Mesendoderm (in vitro differentiated cells): ENCODE data around the gene TEP1.
"Not testable (repeated sequence)": the region's sequence is repeated elsewhere in the genome, so short reads cannot be mapped to it uniquely, and the experiment has no call there.

ENCODE experiments used
- DNase-seq: peaks from one replicate; pipeline ENCODE4 v3.0.0; 2013
- H2AK5ac ChIP-seq: 2 replicates; pipeline ENCODE4 v1.6.1; 2013; ENCODE audit warnings: low read length, inconsistent platforms
- H2BK120ac ChIP-seq: 2 replicates; pipeline ENCODE4 v1.6.1; 2013; ENCODE audit warnings: low read depth, mild to moderate bottlenecking, low read length, moderate library complexity, mixed read lengths
- H2BK15ac ChIP-seq: replicated peaks from 2 replicates; pipeline ENCODE4 v1.6.1; 2013; ENCODE audit warnings: low read depth, mild to moderate bottlenecking, moderate library complexity
- H2BK5ac ChIP-seq: 2 replicates; pipeline ENCODE4 v1.6.1; 2013; ENCODE audit warnings: low read length, inconsistent platforms
- H3K18ac ChIP-seq: 2 replicates; pipeline ENCODE4 v1.6.1; 2013; ENCODE audit warnings: mild to moderate bottlenecking, low read length, mixed read lengths
- H3K23ac ChIP-seq: one replicate; pipeline ENCODE4 v1.6.1; 2013; ENCODE audit warnings: low read length
- H3K27ac ChIP-seq: 2 replicates; pipeline ENCODE4 v1.5.1; 2013; ENCODE audit warnings: low read depth, mild to moderate bottlenecking, inconsistent platforms, low read length, moderate library complexity
- H3K27me3 ChIP-seq: 2 replicates; pipeline ENCODE4 v1.6.1; 2013; ENCODE audit warnings: low read length, control low read depth, mild to moderate bottlenecking, inconsistent platforms; ENCODE audit not compliant: insufficient read depth, poor library complexity
- H3K36me3 ChIP-seq: 2 replicates; pipeline ENCODE4 v1.6.1; 2013; ENCODE audit warnings: low read length, inconsistent platforms; ENCODE audit not compliant: control insufficient read depth, insufficient read depth
- H3K4ac ChIP-seq: one replicate; pipeline ENCODE4 v1.6.1; 2013; ENCODE audit warnings: low read depth, mild to moderate bottlenecking, low read length, moderate library complexity
- H3K4me1 ChIP-seq: 2 replicates; pipeline ENCODE4 v1.6.1; 2013; ENCODE audit warnings: low read depth, low read length, inconsistent platforms; ENCODE audit not compliant: control insufficient read depth
- H3K4me2 ChIP-seq: 2 replicates; pipeline ENCODE4 v1.6.1; 2013; ENCODE audit warnings: low read length
- H3K4me3 ChIP-seq: 2 replicates; pipeline ENCODE4 v1.5.1; 2013; ENCODE audit warnings: mild to moderate bottlenecking, low read length
- H3K56ac ChIP-seq: one replicate; pipeline ENCODE4 v1.6.1; 2013; ENCODE audit warnings: low read length
- H3K79me1 ChIP-seq: 2 replicates; pipeline ENCODE4 v1.6.1; 2013; ENCODE audit warnings: low read length, inconsistent platforms
- H3K79me2 ChIP-seq: 2 replicates; pipeline ENCODE4 v1.6.1; 2013; ENCODE audit warnings: mild to moderate bottlenecking, low read length; ENCODE audit not compliant: control insufficient read depth, insufficient read depth
- H3K9ac ChIP-seq: 2 replicates; pipeline ENCODE4 v1.6.1; 2013; ENCODE audit warnings: low read length, inconsistent platforms
- H4K5ac ChIP-seq: one replicate; pipeline ENCODE4 v1.6.1; 2013; ENCODE audit warnings: low read length
- H4K8ac ChIP-seq: one replicate; pipeline ENCODE4 v1.6.1; 2013; ENCODE audit warnings: low read depth, mild to moderate bottlenecking, control low read depth, low read length, moderate library complexity
- WGBS: extraction: QIAGEN DNeasy Blood & Tissue Kit; methylation state at CpG from one replicate; pipeline ENCODE4 v1.1.7; 2013; ENCODE audit warnings: low lambda C conversion rate, missing lambda C conversion rate; ENCODE audit not compliant: insufficient coverage; ENCODE audit errors: extremely low coverage; 5-methylcytosine and 5-hydroxymethylcytosine counted together

Gene TEP1

GRCh38 chr14:20456971-20457370 is 43.7 kb upstream of the TEP1 start:
- H3K27ac ChIP-seq: no peak overlapping the region
- no peak overlapping the region for H3K9ac ChIP-seq
- DNase-seq: no peak
- no peak overlapping the region for H2AK5ac ChIP-seq
- H4K5ac ChIP-seq: no peak overlapping the region
- H3K4me1 ChIP-seq: peaks cover 3% of the 10 kb centered on the region
- H3K4ac ChIP-seq: no peak overlapping the region
- H3K23ac ChIP-seq: no peak overlapping the region
- no peak overlapping the region for H3K4me3 ChIP-seq
- H3K56ac ChIP-seq: peak overlapping the region; percentile 19
- no peak overlapping the region for H2BK5ac ChIP-seq
- peaks cover 37% of the 10 kb centered on the region for H3K79me2 ChIP-seq
- no peak overlapping the region for H3K18ac ChIP-seq
- WGBS: no CpG with 5 or more reads among the region's 13 CpGs
- no peak overlapping the region for H2BK15ac ChIP-seq
- peaks cover 5% of the 10 kb centered on the region for H3K36me3 ChIP-seq
- no peak overlapping the region for H4K8ac ChIP-seq
- H3K4me2 ChIP-seq: no peak overlapping the region
- H2BK120ac ChIP-seq: no peak overlapping the region
- no peaks in the 10 kb centered on the region for H3K27me3 ChIP-seq
- peaks cover 12% of the 10 kb centered on the region for H3K79me1 ChIP-seq

GRCh38 chr14:20455355-20456300 is 42.3 kb upstream of the TEP1 start:
- Histone ChIP-seq H3K4ac (peak overlapping the region; percentile 92), H3K9ac (peak overlapping the region; percentile 91), H3K27me3 (no peaks in the 10 kb centered on the region), H3K23ac (peak overlapping the region; percentile 11), H3K36me3 (peaks cover 6% of the 10 kb centered on the region), H3K79me1 (peaks cover 11% of the 10 kb centered on the region), H3K4me2 (peak overlapping the region; percentile 88), H2BK120ac (no peak overlapping the region), H2AK5ac (peak overlapping the region; percentile 10), H3K4me1 (peaks cover 3% of the 10 kb centered on the region), H2BK5ac (peak overlapping the region; percentile 38), H3K4me3 (peak overlapping the region; percentile 94), H3K18ac (peak overlapping the region; percentile 3), H4K5ac (peak overlapping the region; percentile 62), H3K79me2 (peaks cover 35% of the 10 kb centered on the region), H3K27ac (peak overlapping the region; percentile 30), H3K56ac (peak overlapping the region; percentile 95), H2BK15ac (no peak overlapping the region), H4K8ac (no peak overlapping the region)
- no CpG with 5 or more reads among the region's 39 CpGs for WGBS
- DNase-seq: no peak

GRCh38 chr14:20454516-20455354 is 41.4 kb upstream of the TEP1 start, which contains the start of the genes APEX1 and OSGEP:
Gene APEX1, plus strand, starts transcription at chr14:20455226. Its CDS starts 420 bp downstream, at chr14:20455646.
Gene OSGEP, minus strand, starts transcription at chr14:20454812. Its CDS starts 129 bp downstream, at chr14:20454683.
- peaks cover 27% of the 10 kb centered on the region for H3K79me2 ChIP-seq
- peak within 1 kb of the TSS; percentile 38 for H2BK5ac ChIP-seq
- peak within 1 kb of the TSS; percentile 94 for H3K27ac ChIP-seq
- H2BK15ac ChIP-seq: no peak within 1 kb of the TSS
- H3K79me1 ChIP-seq: peaks cover 10% of the 10 kb centered on the region
- H4K8ac ChIP-seq: no peak within 1 kb of the TSS
- peak; percentile 100 for DNase-seq
- peak within 1 kb of the TSS; percentile 10 for H2AK5ac ChIP-seq
- peak within 1 kb of the TSS; percentile 95 for H3K56ac ChIP-seq
- peak within 1 kb of the TSS; percentile 62 for H4K5ac ChIP-seq
- H3K36me3 ChIP-seq: peaks cover 10% of the 10 kb centered on the region
- no peak within 1 kb of the TSS for H2BK120ac ChIP-seq
- H3K9ac ChIP-seq: peak within 1 kb of the TSS; percentile 96
- H3K4me1 ChIP-seq: no peaks in the 10 kb centered on the region
- H3K4me2 ChIP-seq: peak within 1 kb of the TSS; percentile 88
- WGBS: no CpG with 5 or more reads among the region's 56 CpGs
- peak within 1 kb of the TSS; percentile 5 for H3K18ac ChIP-seq
- H3K27me3 ChIP-seq: no peaks in the 10 kb centered on the region
- peak within 1 kb of the TSS; percentile 92 for H3K4ac ChIP-seq
- peak within 1 kb of the TSS; percentile 11 for H3K23ac ChIP-seq
- H3K4me3 ChIP-seq: peak within 1 kb of the TSS; percentile 94

GRCh38 chr14:20452831-20453230 is 39.5 kb upstream of the TEP1 start:
- not testable (repeated sequence) for H2BK15ac ChIP-seq, H2BK5ac ChIP-seq, H3K9ac ChIP-seq, H3K4me2 ChIP-seq, H3K4me1 ChIP-seq, H4K8ac ChIP-seq, H3K4me3 ChIP-seq, H3K23ac ChIP-seq, DNase-seq, H2BK120ac ChIP-seq, H3K4ac ChIP-seq, H3K27ac ChIP-seq, H3K56ac ChIP-seq, H3K18ac ChIP-seq, H4K5ac ChIP-seq, H3K79me1 ChIP-seq, H3K27me3 ChIP-seq, H2AK5ac ChIP-seq
- Histone ChIP-seq H3K36me3 (peaks cover 12% of the 10 kb centered on the region), H3K79me2 (peaks cover 25% of the 10 kb centered on the region)
- WGBS: no CpG with 5 or more reads among the region's 8 CpGs

- Histone ChIP-seq H3K23ac (no peak overlapping the region), H3K9ac (no peak overlapping the region), H3K4ac (no peak overlapping the region), H2BK5ac (no peak overlapping the region), H3K4me1 (no peaks in the 10 kb centered on the region), H2AK5ac (no peak overlapping the region), H3K27me3 (no peaks in the 10 kb centered on the region), H3K79me2 (no peaks in the 10 kb centered on the region), H3K79me1 (peaks cover 5% of the 10 kb centered on the region), H3K27ac (no peak overlapping the region), H3K18ac (no peak overlapping the region), H3K4me2 (no peak overlapping the region), H3K56ac (no peak overlapping the region), H4K5ac (no peak overlapping the region), H2BK15ac (no peak overlapping the region), H3K36me3 (peaks cover 26% of the 10 kb centered on the region), H2BK120ac (no peak overlapping the region), H3K4me3 (no peak overlapping the region), H4K8ac (no peak overlapping the region)
- WGBS: no CpG with 5 or more reads among the region's 5 CpGs
- no peak for DNase-seq
Measured at GRCh38 chr14:20446889-20447288, 33.6 kb upstream of the TEP1 start.
